D341Med (cell line): ENCODE results near the gene UBE2G2.

Experiments
- DNase-seq: peaks from one replicate; pipeline ENCODE4 v3.0.0; 2012; ENCODE audit warnings: low spot score

UBE2G2 gene

GRCh38 chr21:44801468-44802395 lies at the start of gene UBE2G2:
Gene UBE2G2, minus strand, starts transcription at chr21:44801820. Its CDS starts 72 bp downstream, at chr21:44801748.
- peak; percentile 98 for DNase-seq

GRCh38 chr21:44850905-44851657 lies 49.5 kb upstream of the UBE2G2 start:
- no peak for DNase-seq

- no peak for DNase-seq
Observed at GRCh38 chr21:44850208-44850800, 48.7 kb upstream of the UBE2G2 start.

GRCh38 chr21:44849616-44850130 lies 48.1 kb upstream of the UBE2G2 start:
- DNase-seq: no peak

GRCh38 chr21:44848821-44849521 lies 47.4 kb upstream of the UBE2G2 start:
- DNase-seq: no peak

- no peak for DNase-seq
Observed at GRCh38 chr21:44847261-44848056, 45.8 kb upstream of the UBE2G2 start.

GRCh38 chr21:44846485-44847260 lies 45.1 kb upstream of the UBE2G2 start:
- DNase-seq: no peak

- no peak for DNase-seq
Observed at GRCh38 chr21:44846224-44846484, 44.5 kb upstream of the UBE2G2 start.

- DNase-seq: no peak
Observed at GRCh38 chr21:44845418-44846223, 44.0 kb upstream of the UBE2G2 start.

GRCh38 chr21:44844256-44844655 lies 42.6 kb upstream of the UBE2G2 start:
- no peak for DNase-seq

GRCh38 chr21:44842721-44843445 lies 41.3 kb upstream of the UBE2G2 start:
- no peak for DNase-seq

- DNase-seq: no peak
Observed at GRCh38 chr21:44842087-44842486, 40.5 kb upstream of the UBE2G2 start.

GRCh38 chr21:44840771-44841170 lies 39.2 kb upstream of the UBE2G2 start:
- DNase-seq: no peak

GRCh38 chr21:44838951-44839350 lies 37.3 kb upstream of the UBE2G2 start:
- no peak for DNase-seq

- no peak for DNase-seq
Observed at GRCh38 chr21:44838039-44838895, 36.6 kb upstream of the UBE2G2 start.

GRCh38 chr21:44837537-44837936 lies 35.9 kb upstream of the UBE2G2 start:
- no peak for DNase-seq

GRCh38 chr21:44836666-44837471 lies 35.2 kb upstream of the UBE2G2 start:
- no peak for DNase-seq
